ENCODE results near the gene CEP164. TPM values are rescaled to one million over a fixed set of nuclear protein-coding genes. Genes with fewer than 3 reads are reported as not detected.

The CEP164 gene
- total and polyA plus RNA-seq, 9 of the 15 experiments (the other 6 are each of a cell fraction or from before 2014, with no cell fraction given) = 2.1 to 16.5 (median 10.4) TPM

DNA sequence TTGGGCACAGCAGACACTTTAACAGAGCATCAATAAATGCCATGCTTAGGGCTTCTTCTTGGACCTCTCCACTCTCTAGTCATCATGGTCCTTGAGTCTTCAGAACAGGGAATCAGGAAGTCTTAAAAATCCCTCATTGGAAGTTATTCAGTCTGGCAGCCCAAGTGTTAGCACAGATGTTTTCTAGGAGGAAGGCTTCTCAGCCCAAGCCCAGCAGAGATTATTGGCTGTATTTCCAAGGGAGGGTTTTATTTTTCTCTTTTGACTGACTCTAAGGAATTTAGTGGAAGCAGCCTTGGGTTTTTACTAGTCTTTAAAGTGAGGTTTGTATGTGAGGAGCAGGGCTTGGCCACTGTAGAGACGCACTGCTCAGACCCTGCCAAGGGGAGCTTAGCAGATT, 41.9 kb downstream of the CEP164 start:
- H3K79me2 ChIP-seq (ENCODE audit: control insufficient read depth, insufficient read depth, low read length) = no peaks in the 10 kb centered on the region
- H3K27me3 ChIP-seq (ENCODE audit: control insufficient read depth in 2 of 2, insufficient read depth in 2 of 2, low read length in 2 of 2) = no peaks in the 10 kb centered on the region
- no peak overlapping the region for H3K9ac ChIP-seq (ENCODE audit: insufficient read depth in 1 of 2, low read depth in 2 of 2, low read length in 2 of 2)
- no peak overlapping the region for H3K4me3 ChIP-seq
- no peaks in the 10 kb centered on the region for H3K9me3 ChIP-seq (replicated peaks; ENCODE audit: control insufficient read depth, insufficient read depth, low read depth, low read length)
- WGBS (ENCODE audit: insufficient coverage, low coverage, missing lambda C conversion rate) = 55% methylated on average over 1 of the region's 1 CpG
- no peaks in the 10 kb centered on the region; the same call in 1 of the 2 replicates for H4K20me1 ChIP-seq (replicated peaks; ENCODE audit: control insufficient read depth, insufficient read depth, low read length)
- no peaks in the 10 kb centered on the region for H3K9me1 ChIP-seq (ENCODE audit: control insufficient read depth, insufficient read depth, low read length)
- no TSS peak for BruUV-seq (replicated peaks)
- ATAC-seq = no peak
- CTCF ChIA-PET (ENCODE audit: low intra/inter-chr PET ratio) = no interaction called here
- no peak overlapping the region for H2AFZ ChIP-seq (ENCODE audit: low read depth, low read length)
- in situ Hi-C loops (cut with MboI) = no loop called here
- H3K27ac ChIP-seq (ENCODE audit: extremely low read depth, low read depth, low read length) = no peak overlapping the region
- POLR2A ChIA-PET = interaction anchor here (1.0 kb wide), 1 partner anchor 203 kb away, joined by 3 read pairs; no protein-coding TSS in a partner anchor
- H3K36me3 ChIP-seq (ENCODE audit: control insufficient read depth, insufficient read depth, low read length) = 0 out of 3 replicates have a peak, but pooled peaks cover 3% of the 10 kb centered on the region
- TF ChIP-seq, protein P1, sequence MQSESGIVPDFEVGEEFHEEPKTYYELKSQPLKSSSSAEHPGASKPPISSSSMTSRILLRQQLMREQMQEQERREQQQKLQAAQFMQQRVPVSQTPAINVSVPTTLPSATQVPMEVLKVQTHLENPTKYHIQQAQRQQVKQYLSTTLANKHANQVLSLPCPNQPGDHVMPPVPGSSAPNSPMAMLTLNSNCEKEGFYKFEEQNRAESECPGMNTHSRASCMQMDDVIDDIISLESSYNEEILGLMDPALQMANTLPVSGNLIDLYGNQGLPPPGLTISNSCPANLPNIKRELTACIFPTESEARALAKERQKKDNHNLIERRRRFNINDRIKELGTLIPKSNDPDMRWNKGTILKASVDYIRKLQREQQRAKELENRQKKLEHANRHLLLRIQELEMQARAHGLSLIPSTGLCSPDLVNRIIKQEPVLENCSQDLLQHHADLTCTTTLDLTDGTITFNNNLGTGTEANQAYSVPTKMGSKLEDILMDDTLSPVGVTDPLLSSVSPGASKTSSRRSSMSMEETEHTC (IDR thresholded peaks at IDR 0.05) = no peak
- TF ChIP-seq MTA2 (IDR thresholded peaks at IDR 0.05; ENCODE audit: low read depth) (no peak), EHMT2 (IDR thresholded peaks at IDR 0.05) (no peak), ZNF143 (CRISPR knock-in tag; IDR thresholded peaks at IDR 0.05) (no peak), RNF2 (IDR thresholded peaks at IDR 0.05) (no peak), FOXA3 (CRISPR knock-in tag; conservative IDR thresholded peaks at IDR 0.05 in 1 of 2, IDR thresholded peaks at IDR 0.05 in 1 of 2) (no peak), ZFP1 (CRISPR knock-in tag; IDR thresholded peaks at IDR 0.05) (no peak), DLX4 (CRISPR knock-in tag; IDR thresholded peaks at IDR 0.05) (no peak), ZNF785 (CRISPR knock-in tag; IDR thresholded peaks at IDR 0.05) (no peak), SMARCE1 (IDR thresholded peaks at IDR 0.05) (no peak), TCFL5 (CRISPR knock-in tag; conservative IDR thresholded peaks at IDR 0.05) (no peak), ZNF239 (CRISPR knock-in tag; IDR thresholded peaks at IDR 0.05) (no peak), CTBP1 (IDR thresholded peaks at IDR 0.05; ENCODE audit: borderline replicate concordance) (no peak)
- TF ChIP-seq, protein P2, sequence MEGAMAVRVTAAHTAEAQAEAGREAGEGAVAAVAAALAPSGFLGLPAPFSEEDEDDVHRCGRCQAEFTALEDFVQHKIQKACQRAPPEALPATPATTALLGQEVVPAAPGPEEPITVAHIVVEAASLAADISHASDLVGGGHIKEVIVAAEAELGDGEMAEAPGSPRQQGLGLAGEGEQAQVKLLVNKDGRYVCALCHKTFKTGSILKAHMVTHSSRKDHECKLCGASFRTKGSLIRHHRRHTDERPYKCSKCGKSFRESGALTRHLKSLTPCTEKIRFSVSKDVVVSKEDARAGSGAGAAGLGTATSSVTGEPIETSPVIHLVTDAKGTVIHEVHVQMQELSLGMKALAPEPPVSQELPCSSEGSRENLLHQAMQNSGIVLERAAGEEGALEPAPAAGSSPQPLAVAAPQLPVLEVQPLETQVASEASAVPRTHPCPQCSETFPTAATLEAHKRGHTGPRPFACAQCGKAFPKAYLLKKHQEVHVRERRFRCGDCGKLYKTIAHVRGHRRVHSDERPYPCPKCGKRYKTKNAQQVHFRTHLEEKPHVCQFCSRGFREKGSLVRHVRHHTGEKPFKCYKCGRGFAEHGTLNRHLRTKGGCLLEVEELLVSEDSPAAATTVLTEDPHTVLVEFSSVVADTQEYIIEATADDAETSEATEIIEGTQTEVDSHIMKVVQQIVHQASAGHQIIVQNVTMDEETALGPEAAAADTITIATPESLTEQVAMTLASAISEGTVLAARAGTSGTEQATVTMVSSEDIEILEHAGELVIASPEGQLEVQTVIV (CRISPR knock-in tag; IDR thresholded peaks at IDR 0.05; ENCODE audit: borderline replicate concordance) = no peak
- TF ChIP-seq, protein P3, sequence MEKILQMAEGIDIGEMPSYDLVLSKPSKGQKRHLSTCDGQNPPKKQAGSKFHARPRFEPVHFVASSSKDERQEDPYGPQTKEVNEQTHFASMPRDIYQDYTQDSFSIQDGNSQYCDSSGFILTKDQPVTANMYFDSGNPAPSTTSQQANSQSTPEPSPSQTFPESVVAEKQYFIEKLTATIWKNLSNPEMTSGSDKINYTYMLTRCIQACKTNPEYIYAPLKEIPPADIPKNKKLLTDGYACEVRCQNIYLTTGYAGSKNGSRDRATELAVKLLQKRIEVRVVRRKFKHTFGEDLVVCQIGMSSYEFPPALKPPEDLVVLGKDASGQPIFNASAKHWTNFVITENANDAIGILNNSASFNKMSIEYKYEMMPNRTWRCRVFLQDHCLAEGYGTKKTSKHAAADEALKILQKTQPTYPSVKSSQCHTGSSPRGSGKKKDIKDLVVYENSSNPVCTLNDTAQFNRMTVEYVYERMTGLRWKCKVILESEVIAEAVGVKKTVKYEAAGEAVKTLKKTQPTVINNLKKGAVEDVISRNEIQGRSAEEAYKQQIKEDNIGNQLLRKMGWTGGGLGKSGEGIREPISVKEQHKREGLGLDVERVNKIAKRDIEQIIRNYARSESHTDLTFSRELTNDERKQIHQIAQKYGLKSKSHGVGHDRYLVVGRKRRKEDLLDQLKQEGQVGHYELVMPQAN (IDR thresholded peaks at IDR 0.05; ENCODE audit: borderline replicate concordance) = no peak
- intact Hi-C loops (cut with micrococcal nuclease) = no loop called here
- no peak overlapping the region for H3K4me2 ChIP-seq (ENCODE audit: insufficient read depth, low read length)
- H3K4me1 ChIP-seq (replicated peaks in 1 of 2; ENCODE audit: control insufficient read depth in 2 of 2, insufficient read depth in 2 of 2, low read length in 2 of 2) = no peaks in the 10 kb centered on the region
- FAIRE-seq = no peak
- DNase-seq (ENCODE audit: extremely low read depth in 1 of 4, low spot score in 3 of 4) = no peak
